Measurements from ENCODE around the gene HNRNPA0. TPM values are rescaled to one million over a fixed set of nuclear protein-coding genes. Genes with fewer than 3 reads are reported as not detected.

The HNRNPA0 gene
- total and polyA plus RNA-seq, 2 of the 8 experiments (the other 6 are each of a cell fraction or from before 2014, with no cell fraction given): 22.0 to 71.3 TPM

- TF ChIP-seq CTCF (IDR thresholded peaks at IDR 0.05; ENCODE audit: control extremely low read depth in 1 of 3, insufficient read depth in 1 of 3, low read depth in 1 of 3, low read length in 3 of 3) (no peak), KDM4A (IDR thresholded peaks at IDR 0.05; ENCODE audit: low read depth, low read length, severe bottlenecking) (peak; percentile 7), YY1 (IDR thresholded peaks at IDR 0.05; ENCODE audit: low read depth, low read length) (peak; percentile 85), RBBP5 (IDR thresholded peaks at IDR 0.05; ENCODE audit: borderline replicate concordance, low read depth, low read length) (no peak)
These were observed 999 bp upstream of the HNRNPA0 start (continued) for GRCh38 chr5:137754961-137755762.

Measured in H1 (cell line).